Osteocyte (in vitro differentiated cells): Measurements from ENCODE around the gene MEIS3. TPM values are rescaled to one million over a fixed set of nuclear protein-coding genes. Genes with fewer than 3 reads are reported as not detected.

Experiments used
- DNase-seq: peaks from one replicate; pipeline ENCODE4 v3.0.0; 2021; ENCODE audit warnings: mixed read lengths; ENCODE audit not compliant: unreplicated experiment; ENCODE audit errors: extremely low spot score
- H3K27ac Mint-ChIP-seq: one replicate; pipeline ENCODE4 v1.8.0; 2021; ENCODE audit warnings: mild to moderate bottlenecking, mixed read lengths; ENCODE audit not compliant: unreplicated experiment
- H3K27me3 Mint-ChIP-seq: one replicate; pipeline ENCODE4 v1.8.0; 2021; ENCODE audit warnings: mixed read lengths; ENCODE audit not compliant: unreplicated experiment
- H3K36me3 Mint-ChIP-seq: one replicate; pipeline ENCODE4 v1.8.0; 2021; ENCODE audit warnings: mixed read lengths; ENCODE audit not compliant: unreplicated experiment
- H3K4me1 Mint-ChIP-seq: one replicate; pipeline ENCODE4 v1.8.0; 2021; ENCODE audit warnings: mixed read lengths; ENCODE audit not compliant: unreplicated experiment
- H3K4me3 Mint-ChIP-seq: one replicate; pipeline ENCODE4 v1.8.0; 2021; ENCODE audit warnings: mild to moderate bottlenecking, moderate library complexity, mixed read lengths; ENCODE audit not compliant: unreplicated experiment
- H3K9me3 Mint-ChIP-seq: one replicate; pipeline ENCODE4 v1.8.0; 2021; ENCODE audit warnings: mixed read lengths; ENCODE audit not compliant: unreplicated experiment
- CTCF ChIP-seq: fragments of 200-600 bp; sonication (generic); IDR thresholded peaks from 2 replicates; pipeline ENCODE4 v1.5.0; 2021; ENCODE audit warnings: antibody characterized with exemption, mild to moderate bottlenecking, moderate library complexity
- total RNA-seq: library from RNA; stranded (reverse); gene quantifications from 2 replicates; pipeline ENCODE4 v1.2.1, GENCODE V29; 2021

MEIS3 gene
- total RNA-seq, 1 donor from 2014 or later: 99.0 TPM

- H3K9me3 Mint-ChIP-seq: no peaks in the 10 kb centered on the region
- H3K4me1 Mint-ChIP-seq: no peaks in the 10 kb centered on the region
- no peak overlapping the region for H3K4me3 Mint-ChIP-seq
- peaks cover 30% of the 10 kb centered on the region for H3K36me3 Mint-ChIP-seq
- H3K27me3 Mint-ChIP-seq: no peaks in the 10 kb centered on the region
- no peak overlapping the region for H3K27ac Mint-ChIP-seq
- no peak for DNase-seq
- TF ChIP-seq CTCF: no peak
Measured at GRCh38 chr19:47378246-47378645, 41.1 kb downstream of the MEIS3 start.

- H3K4me3 Mint-ChIP-seq: no peak overlapping the region
- TF ChIP-seq CTCF: no peak
- no peaks in the 10 kb centered on the region for H3K27me3 Mint-ChIP-seq
- no peaks in the 10 kb centered on the region for H3K9me3 Mint-ChIP-seq
- no peak overlapping the region for H3K27ac Mint-ChIP-seq
- peaks cover 30% of the 10 kb centered on the region for H3K36me3 Mint-ChIP-seq
- no peak for DNase-seq
- no peaks in the 10 kb centered on the region for H3K4me1 Mint-ChIP-seq
Measured at GRCh38 chr19:47377801-47378200, 41.5 kb downstream of the MEIS3 start.

GRCh38 chr19:47377208-47377701, 42.1 kb downstream of the MEIS3 start:
- no peak overlapping the region for H3K4me3 Mint-ChIP-seq
- H3K27ac Mint-ChIP-seq: no peak overlapping the region
- H3K36me3 Mint-ChIP-seq: peaks cover 27% of the 10 kb centered on the region
- no peak for DNase-seq
- no peaks in the 10 kb centered on the region for H3K27me3 Mint-ChIP-seq
- no peak for TF ChIP-seq CTCF
- no peaks in the 10 kb centered on the region for H3K4me1 Mint-ChIP-seq
- no peaks in the 10 kb centered on the region for H3K9me3 Mint-ChIP-seq

GRCh38 chr19:47376589-47377144, 42.7 kb downstream of the MEIS3 start:
- Mint-ChIP-seq H3K4me3 (no peak overlapping the region), H3K36me3 (peaks cover 24% of the 10 kb centered on the region), H3K27me3 (no peaks in the 10 kb centered on the region), H3K9me3 (no peaks in the 10 kb centered on the region), H3K27ac (no peak overlapping the region), H3K4me1 (peaks cover 1% of the 10 kb centered on the region)
- no peak for DNase-seq
- TF ChIP-seq CTCF: no peak

GRCh38 chr19:47375694-47376588, 43.4 kb downstream of the MEIS3 start:
- no peak for TF ChIP-seq CTCF
- DNase-seq: no peak
- H3K4me1 Mint-ChIP-seq: peaks cover 1% of the 10 kb centered on the region
- no peak overlapping the region for H3K27ac Mint-ChIP-seq
- no peaks in the 10 kb centered on the region for H3K27me3 Mint-ChIP-seq
- no peaks in the 10 kb centered on the region for H3K9me3 Mint-ChIP-seq
- peaks cover 19% of the 10 kb centered on the region for H3K36me3 Mint-ChIP-seq
- H3K4me3 Mint-ChIP-seq: no peak overlapping the region
